Iris pigment epithelial cell (primary cell): ENCODE measurements around the gene DSN1.

Source experiments
- DNase-seq: peaks from one replicate; pipeline ENCODE4 v3.0.0-alpha.2; 2011; ENCODE audit warnings: low read depth

Gene DSN1

GRCh38 chr20:36754656-36755222 is 18.8 kb downstream of the DSN1 start:
- DNase-seq: peak; percentile 72

- no peak for DNase-seq
These were observed 21.0 kb downstream of the DSN1 start for GRCh38 chr20:36752582-36752981.

GRCh38 chr20:36745927-36746659 is 27.5 kb downstream of the DSN1 start, which contains the start of gene NDRG3:
Gene NDRG3 (minus strand): TSS chr20:36746090. CDS start chr20:36721735, 24,355 bp downstream.
- DNase-seq: peak; percentile 90

- no peak for DNase-seq
These were observed 28.2 kb downstream of the DSN1 start for GRCh38 chr20:36745234-36745926.

- DNase-seq: no peak
These were observed 28.8 kb downstream of the DSN1 start for GRCh38 chr20:36744764-36745191.

- no peak for DNase-seq
These were observed 29.3 kb downstream of the DSN1 start for GRCh38 chr20:36744243-36744642.

- no peak for DNase-seq
These were observed 31.0 kb downstream of the DSN1 start for GRCh38 chr20:36742558-36742957.

GRCh38 chr20:36741072-36741471 is 32.5 kb downstream of the DSN1 start:
- DNase-seq: no peak

- DNase-seq: no peak
These were observed 36.4 kb downstream of the DSN1 start for GRCh38 chr20:36737183-36737499.

GRCh38 chr20:36736451-36737182 is 36.9 kb downstream of the DSN1 start:
- DNase-seq: no peak

- DNase-seq: no peak
These were observed 41.1 kb downstream of the DSN1 start for GRCh38 chr20:36732456-36732855.

GRCh38 chr20:36728986-36729385 is 44.6 kb downstream of the DSN1 start:
- DNase-seq: peak; percentile 50

GRCh38 chr20:36726168-36726567 is 47.4 kb downstream of the DSN1 start:
- no peak for DNase-seq

- peak; percentile 30 for DNase-seq
These were observed 53.1 kb downstream of the DSN1 start for GRCh38 chr20:36720510-36720909.

GRCh38 chr20:36717657-36718056 is 55.9 kb downstream of the DSN1 start:
- DNase-seq: no peak

GRCh38 chr20:36717021-36717420 is 56.5 kb downstream of the DSN1 start:
- no peak for DNase-seq

- DNase-seq: no peak
These were observed 60.8 kb downstream of the DSN1 start for GRCh38 chr20:36712775-36713174.

- no peak for DNase-seq
These were observed 64.4 kb downstream of the DSN1 start for GRCh38 chr20:36709126-36709525.

- DNase-seq: no peak
These were observed 70.0 kb downstream of the DSN1 start for GRCh38 chr20:36703530-36703929.
